Left cardiac atrium (tissue), 4 donors: ENCODE data around the gene ACAD10. TPM values are rescaled to one million over a fixed set of nuclear protein-coding genes. Genes with fewer than 3 reads are reported as not detected.
"Not testable (repeated sequence)": the region's sequence is repeated elsewhere in the genome, so short reads cannot be mapped to it uniquely, and the experiment has no call there.

Source experiments
- ATAC-seq, 2 donors: fragments of 200-7000 bp; cut with Tn5 transposase; one replicate each; pipeline ENCODE4 v1.9.1; 2020; ENCODE audit warnings: mild to moderate bottlenecking in 2 of 2, moderate library complexity in 2 of 2
- DNase-seq: peaks from one replicate; pipeline ENCODE4 v3.0.0-alpha.2; 2020
- intact Hi-C, 2 donors: fragments of 100-400 bp; cut with DNase I; formaldehyde crosslinking; loops; one replicate each; pipeline versions ENCODE4 v1.14.1 to v1.15.1; 2022 to 2023
- long read RNA-seq: library from polyadenylated mRNA; unstranded; transcript quantifications from one replicate; pipeline ENCODE4 v2.0.0, GENCODE V29; 2021
- total RNA-seq, 2 donors: library from RNA; stranded (reverse); fragmentation: NEBNext Ultra II Directional; extraction: Animal tissue kit (Norgen Biotek cat#: 25700); gene quantifications; one replicate each; pipeline ENCODE4 v1.2.1, GENCODE V29; 2021
- donor health status: DM: no; HTN: yes; CAD: no.
- donor health status: DM: no; HTN: yes; CAD: no; lungs with severe emphysema.
- donor health status: DM: yes; HTN: yes; CAD: no.
- donor health status: Dilated cardiomyopathy.

The ACAD10 gene
- 10 to 100 TPM; 17.7 to 23.7 TPM for total RNA-seq
- long read RNA-seq, transcript ACAD10-201 (21 exons, 3,959 nt) = major isoform, 7 of 22 reads
- long read RNA-seq, partial matches to known transcripts = 1 of 22 reads
- long read RNA-seq, other reads (novel, unspliced or antisense) = 12 of 22 reads

DNA sequence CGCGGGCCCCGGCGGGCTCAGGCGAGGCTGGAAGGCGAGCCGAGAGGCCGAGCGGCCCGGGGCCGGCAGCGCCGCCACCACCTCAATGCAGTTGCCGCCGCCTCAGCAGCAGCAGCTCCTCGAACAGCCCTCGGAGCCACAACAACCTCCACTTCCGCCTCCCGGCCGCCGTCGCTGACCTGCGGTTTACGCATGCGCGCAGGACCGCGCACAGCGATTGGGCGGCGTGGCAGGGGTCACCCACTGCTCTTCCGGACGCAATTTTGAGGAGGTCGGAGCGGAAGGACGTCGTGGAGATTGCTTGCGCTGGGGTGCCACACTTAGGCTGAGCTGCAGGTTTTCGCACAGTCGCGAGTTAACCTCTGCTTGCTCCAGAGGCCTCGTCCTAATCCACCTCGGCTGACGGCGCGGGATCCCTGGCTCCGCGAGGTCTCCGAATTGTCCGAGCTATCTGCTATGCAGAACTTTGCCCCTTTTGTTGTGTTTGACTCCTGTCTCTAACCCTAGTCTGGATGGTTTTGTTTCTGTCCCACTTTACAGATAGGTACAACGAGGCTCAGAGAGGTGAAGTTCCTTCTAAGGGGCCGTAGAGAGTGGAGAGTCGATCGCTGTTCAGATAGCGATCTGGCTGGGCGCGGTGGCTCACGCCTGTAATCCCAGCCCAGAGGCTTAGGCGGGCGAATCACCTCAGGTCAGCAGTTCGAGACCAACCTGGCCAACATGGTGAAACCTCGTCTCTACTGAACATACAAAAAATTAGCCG lies at the start of gene ACAD10, which contains the start of gene BRAP:
Gene ACAD10, plus strand, starts transcription at position 243 of the 763 bp plus-strand sequence. CDS start 6,657 bp downstream, outside the sequence.
Gene BRAP, minus strand, starts transcription at position 146 of the 763 bp plus-strand sequence. CDS start 164 bp downstream, outside the sequence.
- ATAC-seq = peak; percentile 98 to 99

DNA sequence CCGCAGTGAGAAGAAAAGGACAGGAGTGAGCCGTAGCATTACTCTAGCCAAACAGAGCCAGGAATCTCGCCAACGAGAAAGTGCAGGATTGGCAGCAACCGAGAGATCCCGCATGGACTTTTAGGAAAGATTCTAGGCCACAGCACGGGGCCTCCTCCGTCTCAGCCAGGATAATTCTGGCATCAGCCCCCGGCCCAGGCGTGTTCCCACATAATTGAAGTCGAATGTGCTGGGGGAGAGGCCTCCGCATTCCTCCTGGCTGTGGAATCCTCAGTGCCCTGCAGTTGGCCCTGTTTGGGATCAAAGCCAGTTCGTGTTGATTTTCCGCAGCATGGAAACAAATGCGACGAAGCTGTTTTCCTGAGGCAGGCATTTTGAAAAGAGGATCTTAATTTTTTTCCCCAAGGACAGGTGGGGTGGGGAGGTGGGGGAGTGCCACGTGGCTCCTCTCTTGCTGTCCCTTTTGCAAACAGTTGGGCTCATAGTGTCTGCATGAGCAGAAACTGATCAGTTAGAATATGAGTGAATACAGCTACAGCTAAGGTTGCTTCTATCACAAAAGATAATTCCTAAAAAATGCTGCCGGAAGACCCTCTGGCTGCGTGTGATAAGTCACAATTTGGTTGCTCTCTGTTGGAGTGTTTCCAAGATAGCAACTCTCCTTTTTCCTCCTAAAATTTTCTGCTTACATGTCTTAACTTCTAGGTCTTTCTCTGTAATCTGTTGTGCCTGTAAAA lies 49.5 kb upstream of the ACAD10 start:
- intact Hi-C loops = no loop called here
- peak; percentile 60 for DNase-seq
- ATAC-seq = peak; percentile 86 to 92

More for the DNA sequence above, at the start of gene ACAD10, which contains the start of gene BRAP:
- intact Hi-C loops = loop anchor here in 1 of 2 donors (10.0 kb wide), 1 partner anchor 291 kb away; no protein-coding TSS in a partner anchor
- peak; percentile 95 for DNase-seq

DNA sequence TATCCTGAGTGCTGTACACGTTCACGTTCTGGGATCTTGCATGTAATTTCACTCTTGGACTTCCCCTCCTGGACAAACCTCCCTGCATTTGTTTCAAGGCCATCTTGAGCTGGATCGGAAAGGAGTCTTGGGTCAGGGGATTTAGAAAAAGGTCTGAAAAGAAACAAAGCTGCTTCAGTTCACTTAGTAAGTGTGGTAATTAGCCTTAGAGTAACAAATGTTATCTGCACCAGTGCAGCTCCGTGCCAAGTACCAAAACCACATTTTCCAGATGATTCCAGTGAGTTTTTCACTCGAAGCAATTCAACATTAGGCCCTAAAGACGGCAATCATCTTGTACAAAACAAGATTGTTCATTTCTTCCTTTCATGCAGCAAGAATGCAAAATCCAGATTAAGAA lies 47.3 kb upstream of the ACAD10 start:
- DNase-seq (no peak), ATAC-seq (no peak)
- intact Hi-C loops = no loop called here

DNA sequence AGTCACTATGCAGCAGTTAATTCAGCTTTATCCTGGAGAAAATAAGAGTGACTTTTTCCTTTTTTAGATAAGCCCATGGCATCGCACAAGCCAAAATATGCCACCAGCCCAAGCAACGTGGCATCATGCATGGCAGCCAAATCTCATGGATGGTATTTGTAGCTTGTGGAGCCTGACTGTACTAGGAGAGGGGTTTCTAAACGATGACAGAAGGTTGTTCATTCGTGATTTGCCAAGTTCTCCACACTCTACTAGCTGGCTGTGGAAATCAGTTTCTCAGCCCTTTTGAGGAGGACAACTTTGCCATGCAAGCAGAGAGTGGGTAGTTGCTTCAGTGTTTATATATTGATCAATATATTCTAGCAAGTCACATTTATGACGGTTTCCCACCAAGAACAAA lies 45.3 kb upstream of the ACAD10 start:
- ATAC-seq (no peak), DNase-seq (no peak)
- intact Hi-C loops = no loop called here

DNA sequence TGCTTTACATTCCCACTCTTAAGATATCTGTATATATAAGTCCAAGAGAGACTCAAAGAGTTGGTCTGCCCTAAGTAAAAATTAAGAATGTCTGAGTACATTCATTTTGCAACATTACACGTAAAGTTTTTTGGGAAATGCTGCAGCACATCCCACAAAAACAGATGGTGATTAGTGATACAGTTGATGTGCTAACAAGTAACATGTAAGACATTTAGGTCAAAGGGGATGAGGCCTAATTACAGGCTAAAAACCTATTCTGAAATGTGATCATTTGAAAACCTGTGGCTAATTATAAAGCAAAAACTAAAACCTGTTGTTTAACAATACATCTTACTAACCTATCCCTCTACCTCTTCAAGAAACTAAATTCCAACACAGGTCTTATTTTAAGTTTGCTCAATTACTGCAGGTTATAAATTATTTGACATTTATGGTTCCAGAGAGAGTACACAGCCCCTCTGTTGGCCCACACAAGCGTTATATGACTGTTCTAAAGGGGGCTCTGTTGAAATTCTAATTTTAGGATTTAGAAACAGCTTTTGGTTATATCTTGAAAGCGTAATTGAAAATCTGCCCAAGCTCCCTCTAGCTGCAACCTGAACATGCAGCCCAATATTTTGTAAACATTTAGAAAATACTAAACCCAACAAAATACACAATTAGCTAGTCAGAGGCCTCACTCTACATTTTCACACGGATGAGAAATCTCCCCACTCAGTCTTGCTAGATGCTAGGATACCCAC lies 43.0 kb upstream of the ACAD10 start:
- intact Hi-C loops = no loop called here
- ATAC-seq (no peak), DNase-seq (no peak)

DNA sequence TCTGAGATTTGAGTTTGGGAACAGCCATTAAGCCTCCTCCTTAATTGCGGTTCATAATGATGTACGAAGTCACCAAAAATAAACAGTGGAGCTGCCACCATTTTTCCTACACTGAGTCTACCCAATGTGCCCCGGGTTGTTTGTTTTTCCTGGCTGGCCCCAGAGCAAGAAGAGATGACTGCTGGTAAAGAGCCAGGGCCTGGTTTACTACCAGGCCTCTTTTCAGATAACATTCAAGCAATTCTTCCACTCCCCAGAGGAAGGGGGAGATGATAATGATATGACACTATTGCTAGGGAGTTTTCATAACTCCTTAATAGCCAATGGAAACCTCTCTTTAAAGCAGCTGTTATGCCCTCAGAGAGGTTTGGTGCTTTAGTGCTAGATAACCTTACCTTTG lies 42.4 kb upstream of the ACAD10 start:
- intact Hi-C loops = no loop called here
- DNase-seq (peak; percentile 71), ATAC-seq (peak; percentile 66 to 81)

DNA sequence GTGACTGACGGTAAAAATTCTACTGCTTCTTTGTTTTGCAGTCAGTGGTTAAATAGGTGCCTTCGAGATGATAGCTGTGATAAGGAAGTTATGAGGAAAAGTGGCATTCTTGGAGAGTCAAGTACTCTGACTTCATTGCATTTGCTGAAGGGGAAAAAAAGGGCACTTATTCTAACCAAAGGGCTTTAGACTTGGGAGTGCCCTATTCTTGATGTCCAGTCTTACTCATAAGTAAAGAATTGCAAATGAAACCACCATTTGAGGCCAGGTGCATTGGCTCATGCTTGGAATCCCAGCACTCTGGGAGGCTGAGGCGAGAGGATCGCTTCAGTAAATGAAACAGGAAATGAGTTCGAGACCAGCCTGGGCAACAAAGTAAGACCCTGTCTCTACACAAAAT lies 40.4 kb upstream of the ACAD10 start:
- ATAC-seq = no peak
- intact Hi-C loops = no loop called here
- no peak for DNase-seq

DNA sequence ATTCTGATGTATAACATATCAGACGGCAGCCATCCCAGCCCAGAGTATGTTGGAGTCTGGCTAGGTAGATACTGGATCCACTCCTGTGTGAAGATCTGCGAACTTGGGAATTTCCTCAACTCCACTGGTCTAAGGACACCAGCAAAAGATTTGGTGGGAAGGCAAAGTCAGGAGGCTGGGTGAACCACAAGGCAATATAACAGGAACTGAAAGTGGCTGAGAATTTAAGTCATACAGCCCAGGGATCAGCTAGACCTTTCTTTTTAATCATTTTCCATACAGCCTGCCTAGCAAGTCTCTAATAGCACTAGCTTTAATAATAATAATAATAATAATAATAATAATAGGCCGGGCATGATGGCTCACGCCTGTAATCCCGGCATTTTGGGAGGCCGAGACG lies 34.9 kb upstream of the ACAD10 start:
- DNase-seq (no peak), ATAC-seq (no peak)
- intact Hi-C loops = no loop called here

DNA sequence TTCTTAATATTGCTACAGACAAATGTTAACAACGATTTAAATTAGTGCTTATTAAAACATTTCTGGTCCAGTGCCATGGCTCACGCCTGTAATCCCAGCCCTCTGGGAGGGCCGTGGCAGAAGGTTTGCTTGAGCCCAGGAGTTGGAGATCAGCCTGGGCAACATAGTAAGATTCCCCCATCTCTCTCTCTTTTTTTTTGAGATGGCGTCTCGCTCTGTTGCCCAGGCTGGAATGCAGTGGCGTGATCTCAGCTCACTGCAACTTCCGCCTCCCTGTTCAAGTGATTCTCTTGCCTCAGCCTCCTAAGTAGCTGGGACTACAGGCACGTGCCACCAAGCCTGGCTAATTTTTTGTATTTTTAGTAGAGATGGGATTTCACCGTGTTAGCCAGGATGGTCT lies 33.3 kb upstream of the ACAD10 start:
- DNase-seq, intact Hi-C loops, ATAC-seq: not testable (repeated sequence)

DNA sequence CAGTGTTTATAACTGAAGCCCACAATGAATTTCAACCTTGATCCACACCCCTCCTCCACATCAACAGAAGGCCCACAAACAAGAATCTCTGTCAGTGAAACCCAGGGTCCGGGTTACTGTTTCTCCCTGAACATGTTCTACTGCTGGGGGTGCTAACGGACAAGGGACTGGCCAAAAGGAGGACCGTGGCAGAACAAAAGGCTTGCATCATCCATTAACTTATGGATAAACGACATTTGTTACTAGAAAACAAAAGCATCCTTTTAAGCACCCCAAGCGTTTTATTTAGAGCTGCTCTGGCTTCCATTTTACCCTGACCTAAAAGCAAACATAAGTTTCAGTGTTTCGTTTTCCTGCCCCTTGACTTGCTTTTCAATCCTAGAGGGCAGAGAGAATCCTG lies 32.3 kb upstream of the ACAD10 start:
- intact Hi-C loops = no loop called here
- DNase-seq = no peak
- no peak for ATAC-seq

DNA sequence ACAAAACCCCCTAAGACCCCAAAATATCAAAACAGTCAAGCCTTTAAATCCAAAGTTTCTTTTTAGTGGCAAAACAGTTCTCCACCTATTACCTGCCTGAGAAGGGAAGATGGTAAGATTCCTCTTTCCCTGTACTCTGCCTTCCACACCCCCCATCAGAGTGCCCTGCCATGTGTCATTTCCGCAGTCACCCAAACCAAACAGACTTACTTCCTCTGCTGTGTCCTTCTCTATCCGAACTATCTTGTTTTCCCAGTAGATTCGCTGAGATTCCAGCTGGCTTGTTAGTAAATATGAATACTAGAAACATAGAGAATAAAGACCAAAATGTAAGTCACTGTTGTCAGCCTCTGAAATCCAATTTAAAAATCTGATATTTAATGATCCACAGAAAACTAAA lies 30.5 kb upstream of the ACAD10 start:
- ATAC-seq = no peak
- no peak for DNase-seq
- intact Hi-C loops = no loop called here

DNA sequence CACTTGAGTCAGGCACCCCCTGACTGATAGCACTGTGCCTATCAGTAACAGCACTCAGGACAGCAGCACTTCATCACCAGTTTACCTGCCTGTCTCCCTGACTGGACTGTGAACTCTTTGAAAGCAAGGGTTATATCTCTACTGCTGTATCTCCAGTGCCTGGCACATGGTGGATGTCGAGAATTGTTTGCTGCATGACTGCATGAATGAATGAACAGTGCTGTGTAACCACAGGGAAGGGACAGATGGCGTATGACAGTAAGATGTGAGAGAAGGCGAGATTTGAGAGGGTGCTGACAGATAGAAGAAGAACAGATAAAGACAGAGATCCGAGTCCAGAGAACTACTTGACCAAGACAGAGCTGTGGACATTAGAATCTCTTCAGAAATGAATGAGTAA lies 29.8 kb upstream of the ACAD10 start:
- ATAC-seq (peak; percentile 30 to 90), DNase-seq (no peak)
- intact Hi-C loops = no loop called here

DNA sequence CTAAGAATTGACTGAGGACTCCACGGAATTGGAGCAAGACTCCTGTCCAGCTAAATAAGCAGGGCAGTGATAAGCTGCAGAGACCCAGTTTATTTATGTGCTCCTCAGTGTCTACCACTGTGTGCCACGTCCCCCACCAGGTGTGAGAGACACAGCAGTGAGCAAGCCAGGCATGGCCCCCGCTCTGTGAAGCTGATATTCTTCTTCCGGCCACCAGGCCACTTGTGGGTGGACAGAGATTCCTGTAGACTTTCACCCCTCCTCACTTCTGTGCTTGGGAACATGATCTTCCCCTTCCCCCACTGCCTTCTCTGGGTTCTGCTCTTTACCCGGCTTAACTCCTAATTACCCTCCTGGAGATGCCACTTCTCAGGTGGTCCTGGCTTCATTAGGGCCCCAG lies 21.4 kb upstream of the ACAD10 start:
- ATAC-seq (no peak), DNase-seq (no peak)
- intact Hi-C loops = no loop called here

DNA sequence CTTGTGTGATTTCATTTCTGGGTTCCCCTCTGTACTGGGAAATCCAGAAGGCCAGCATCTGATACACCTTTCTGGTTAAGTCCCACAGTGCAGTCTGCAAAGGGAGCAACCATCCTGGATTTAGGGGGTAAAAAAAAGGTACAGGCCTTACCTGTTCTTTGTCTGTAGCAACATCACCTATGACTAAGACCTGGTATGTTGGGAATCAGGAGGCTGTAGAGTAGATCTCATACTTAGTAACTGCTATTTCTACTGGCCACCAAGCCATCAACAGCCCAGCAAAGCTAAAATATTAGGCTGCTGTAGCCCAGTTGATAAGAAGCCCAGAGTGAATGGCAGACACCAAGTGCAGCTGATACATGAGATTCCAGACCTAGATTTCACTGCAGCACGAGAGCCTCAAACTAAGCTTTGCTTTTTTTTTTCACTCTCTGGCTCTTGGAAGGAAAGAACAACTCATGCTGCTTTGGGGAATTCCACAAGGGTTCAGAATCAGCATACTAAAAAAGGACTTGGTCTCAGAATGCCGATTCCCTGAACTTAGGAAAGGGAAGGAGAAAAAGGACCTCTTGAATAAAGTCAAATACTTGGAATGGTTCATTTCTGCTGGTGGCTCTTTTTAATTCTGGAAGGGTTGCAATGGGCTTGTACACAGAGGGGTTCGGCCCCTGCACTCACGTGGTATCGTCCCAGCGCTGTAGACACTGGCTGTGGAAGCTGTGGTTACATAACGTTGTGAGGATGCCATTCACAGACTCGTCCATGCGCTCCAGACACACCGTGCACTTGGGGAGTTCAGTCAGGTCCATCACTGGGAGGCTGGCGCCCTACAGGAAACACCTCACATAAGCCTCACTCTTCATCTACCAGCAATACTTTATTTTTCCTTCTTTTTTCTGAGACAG lies 20.6 kb upstream of the ACAD10 start:
- DNase-seq = no peak
- ATAC-seq = peak in 1 of 2 donors; percentile 61
- intact Hi-C loops = no loop called here

DNA sequence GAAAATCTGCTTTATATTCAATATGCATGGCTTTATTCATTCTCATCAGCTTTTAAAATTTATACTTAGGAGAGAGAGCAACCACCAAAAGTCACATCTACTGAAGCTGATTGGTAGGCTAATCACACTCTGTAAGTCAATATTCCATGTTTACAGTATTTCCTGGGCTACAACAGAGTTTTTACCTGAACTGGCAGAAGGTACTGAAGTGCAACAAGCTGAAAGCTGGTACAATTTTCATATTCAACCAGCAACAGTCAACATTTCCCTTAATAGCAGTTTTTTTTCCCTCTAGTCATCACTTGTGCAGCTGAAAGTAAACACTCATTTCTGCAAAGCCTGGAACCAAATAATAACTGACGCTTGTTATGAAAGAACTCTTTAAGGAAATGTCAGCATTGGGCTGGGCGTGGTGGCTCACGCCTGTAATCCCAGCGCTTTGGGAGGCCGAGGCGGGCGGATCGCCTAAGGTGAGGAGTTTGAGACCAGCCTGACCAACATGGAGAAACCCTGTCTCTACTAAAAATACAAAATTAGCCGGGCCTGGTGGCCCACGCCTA lies 13.0 kb upstream of the ACAD10 start:
- ATAC-seq = no peak
- DNase-seq = no peak
- intact Hi-C loops = loop anchor here in 1 of 2 donors (10.0 kb wide), 1 partner anchor 278 kb away; no protein-coding TSS in a partner anchor

DNA sequence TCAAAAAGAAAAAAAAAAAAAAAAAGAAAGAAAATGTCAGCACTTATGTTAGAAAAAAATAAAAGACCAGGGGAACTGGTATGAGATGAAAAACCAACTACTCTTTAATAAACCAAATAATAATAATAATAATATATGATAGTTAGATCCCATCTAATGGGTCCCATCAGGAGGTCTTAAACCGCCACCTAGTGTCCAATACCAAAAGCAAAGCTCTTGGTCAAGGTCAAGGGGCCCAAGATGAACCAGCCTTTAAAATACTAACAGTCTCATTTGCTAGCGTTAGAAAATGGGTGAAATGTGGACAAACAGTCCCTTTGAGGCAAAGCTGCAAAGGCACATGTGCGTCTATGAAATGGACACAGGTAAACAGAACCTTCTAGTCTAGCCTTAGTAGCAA lies 12.3 kb upstream of the ACAD10 start:
- no peak for DNase-seq
- peak; percentile 36 to 55 for ATAC-seq
- intact Hi-C loops = loop anchor here in 1 of 2 donors (10.0 kb wide), 1 partner anchor 279 kb away; no protein-coding TSS in a partner anchor

DNA sequence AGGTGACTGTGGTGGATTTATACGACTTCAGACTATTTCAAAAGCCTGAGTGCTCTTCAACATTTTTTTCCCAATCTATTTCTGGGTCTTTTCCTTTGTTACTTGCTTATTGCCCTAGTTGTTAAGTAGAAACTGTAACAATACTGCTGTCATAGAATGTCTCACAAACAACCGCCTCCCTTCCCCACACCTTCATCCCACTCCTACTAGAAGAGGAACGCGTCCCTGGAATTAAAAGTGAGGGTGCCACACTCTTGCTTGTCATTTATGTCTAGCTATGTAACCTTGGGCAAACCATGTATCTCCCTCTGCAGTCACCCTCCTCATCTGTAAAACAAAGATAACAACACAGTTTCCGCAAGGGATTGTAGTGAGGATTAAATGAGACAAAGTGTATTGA lies 8.7 kb upstream of the ACAD10 start:
- no peak for ATAC-seq
- intact Hi-C loops = loop anchor here in 1 of 2 donors (10.0 kb wide), 1 partner anchor 282 kb away; no protein-coding TSS in a partner anchor

More for the DNA sequence above, 8.7 kb upstream of the ACAD10 start:
- DNase-seq = no peak
